Omental fat pad (tissue), 4 donors: ENCODE data around the gene MECP2. TPM values are rescaled to one million over a fixed set of nuclear protein-coding genes. Genes with fewer than 3 reads are reported as not detected.
A peak's percentile ranks its signal among the peaks of the same experiment; 100 is the strongest.

Experiments used
- ATAC-seq: fragments of 150-250 bp; one replicate; pipeline ENCODE4 v1.9.1; 2016; ENCODE audit warnings: mild to moderate bottlenecking, moderate library complexity; ENCODE audit not compliant: low FRiP score
- DNase-seq: peaks from one replicate; pipeline ENCODE4 v3.0.0-alpha.2; 2019; ENCODE audit warnings: low spot score
- total RNA-seq, 4 donors: library from RNA; depleted of rRNA; stranded (reverse); fragments of >200 nt; gene quantifications; one replicate each; pipeline ENCODE4 v1.1.0, GENCODE V29; 2016
- TF ChIP-seq, protein P1 (sequence below), 3 donors: fragments of 450-650 bp; IDR thresholded peaks; one replicate each; pipeline ENCODE4 v1.5.1; 2016 to 2017; ENCODE audit warnings: antibody characterized with exemption in 3 of 3, mild to moderate bottlenecking in 3 of 3, moderate library complexity in 2 of 3

The MECP2 gene
- total RNA-seq, 4 donors from 2014 or later, result 48.8 to 66.7 (median 56.0) TPM

DNA sequence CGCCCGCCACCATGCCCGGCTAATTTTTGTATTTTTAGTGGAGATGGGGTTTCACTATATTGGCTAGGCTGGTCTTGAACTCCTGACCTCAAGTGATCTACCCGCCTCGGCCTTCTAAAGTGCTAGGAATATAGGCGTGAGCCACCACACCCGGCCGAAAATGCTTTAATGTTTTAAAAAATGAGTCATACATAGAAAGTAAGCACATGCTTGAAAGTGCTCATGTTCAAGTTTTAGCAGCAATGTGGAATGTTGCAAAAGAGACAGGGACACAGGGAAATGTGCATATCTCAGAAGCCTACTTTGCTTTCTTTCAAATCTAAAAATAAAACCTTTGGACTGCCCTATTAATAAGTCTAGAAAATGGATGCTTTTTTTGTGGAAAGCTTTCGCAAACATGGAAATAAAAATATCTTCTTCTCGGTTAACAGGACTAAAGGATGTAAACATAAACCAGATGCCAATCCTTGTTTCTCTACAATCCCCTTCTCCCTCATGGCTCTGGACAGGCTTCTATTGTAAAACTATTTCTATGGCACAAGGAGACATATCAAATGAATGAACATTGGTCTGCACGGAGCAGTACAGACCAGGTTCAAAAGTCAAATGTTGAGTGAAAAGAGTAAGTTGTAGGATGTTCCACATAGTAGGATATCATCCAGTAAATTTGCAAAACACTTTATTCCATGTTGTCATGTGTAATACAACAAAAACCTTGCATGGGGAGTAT is 15.0 kb downstream of the MECP2 start:
- DNase-seq (no peak), ATAC-seq (peak; percentile 78)
- TF ChIP-seq, protein P1, sequence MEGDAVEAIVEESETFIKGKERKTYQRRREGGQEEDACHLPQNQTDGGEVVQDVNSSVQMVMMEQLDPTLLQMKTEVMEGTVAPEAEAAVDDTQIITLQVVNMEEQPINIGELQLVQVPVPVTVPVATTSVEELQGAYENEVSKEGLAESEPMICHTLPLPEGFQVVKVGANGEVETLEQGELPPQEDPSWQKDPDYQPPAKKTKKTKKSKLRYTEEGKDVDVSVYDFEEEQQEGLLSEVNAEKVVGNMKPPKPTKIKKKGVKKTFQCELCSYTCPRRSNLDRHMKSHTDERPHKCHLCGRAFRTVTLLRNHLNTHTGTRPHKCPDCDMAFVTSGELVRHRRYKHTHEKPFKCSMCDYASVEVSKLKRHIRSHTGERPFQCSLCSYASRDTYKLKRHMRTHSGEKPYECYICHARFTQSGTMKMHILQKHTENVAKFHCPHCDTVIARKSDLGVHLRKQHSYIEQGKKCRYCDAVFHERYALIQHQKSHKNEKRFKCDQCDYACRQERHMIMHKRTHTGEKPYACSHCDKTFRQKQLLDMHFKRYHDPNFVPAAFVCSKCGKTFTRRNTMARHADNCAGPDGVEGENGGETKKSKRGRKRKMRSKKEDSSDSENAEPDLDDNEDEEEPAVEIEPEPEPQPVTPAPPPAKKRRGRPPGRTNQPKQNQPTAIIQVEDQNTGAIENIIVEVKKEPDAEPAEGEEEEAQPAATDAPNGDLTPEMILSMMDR (IDR thresholded peaks at IDR 0.05), result no peak

DNA sequence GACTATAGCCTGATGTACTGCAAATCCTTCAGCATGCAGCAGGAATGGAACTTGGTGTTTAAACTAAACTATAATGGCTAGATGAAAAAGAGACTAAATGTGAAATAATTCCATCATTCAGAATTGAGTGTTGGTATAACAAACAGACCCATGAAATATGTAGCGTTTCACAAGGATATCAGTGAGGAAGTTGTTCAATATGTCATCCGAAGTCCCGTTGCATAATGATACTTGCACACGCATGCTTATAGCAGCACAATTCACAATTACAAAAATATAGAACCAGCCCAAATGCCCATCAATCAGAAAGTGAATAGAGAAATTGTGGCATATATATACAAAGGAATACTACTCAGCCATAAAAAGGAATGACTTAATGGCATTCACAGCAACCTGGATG is 20.4 kb downstream of the MECP2 start:
- ATAC-seq (no peak), DNase-seq (no peak)
- TF ChIP-seq, protein P1 (IDR thresholded peaks at IDR 0.05), result no peak

DNA sequence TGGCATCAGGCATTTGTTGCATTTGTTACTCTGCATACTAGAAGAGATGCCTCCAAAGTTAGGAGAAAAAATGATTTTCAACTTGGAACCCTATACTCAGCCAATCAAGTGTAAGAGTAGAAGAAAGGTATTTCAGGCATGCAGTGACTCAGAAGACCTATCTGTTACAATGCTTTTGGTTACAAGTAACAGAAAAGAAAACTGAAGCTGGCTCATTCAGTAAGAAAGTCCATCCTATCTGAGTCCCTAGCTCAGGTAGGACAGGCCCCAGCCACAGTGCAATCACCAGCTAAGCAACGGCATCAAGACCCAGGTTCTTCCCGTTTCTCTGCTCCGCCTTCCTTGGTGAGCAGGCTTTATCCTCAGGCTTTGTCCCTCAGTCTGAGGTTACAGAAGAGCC is 23.3 kb downstream of the MECP2 start:
- TF ChIP-seq, protein P1 (IDR thresholded peaks at IDR 0.05), result no peak
- ATAC-seq (peak; percentile 55), DNase-seq (no peak)

DNA sequence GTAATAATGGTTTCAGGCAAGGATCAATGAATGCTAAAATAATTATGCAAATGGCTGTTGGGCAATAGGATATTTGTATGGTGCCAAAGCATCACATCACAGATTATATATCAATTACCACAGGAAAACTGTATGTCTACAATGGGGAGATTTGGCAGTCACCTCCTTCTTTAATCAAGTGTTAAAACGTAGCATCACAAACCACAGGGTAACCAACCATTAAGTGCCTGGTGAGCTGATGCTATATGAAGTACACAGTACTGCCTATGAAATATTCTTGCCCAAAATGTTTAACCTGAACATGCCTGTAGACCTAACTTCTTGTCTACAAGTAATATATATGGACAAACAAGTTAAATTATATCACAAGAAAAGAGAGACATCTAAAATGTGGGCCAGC is 25.3 kb downstream of the MECP2 start:
- TF ChIP-seq, protein P1 (IDR thresholded peaks at IDR 0.05), result no peak
- no peak for DNase-seq
- no peak for ATAC-seq

DNA sequence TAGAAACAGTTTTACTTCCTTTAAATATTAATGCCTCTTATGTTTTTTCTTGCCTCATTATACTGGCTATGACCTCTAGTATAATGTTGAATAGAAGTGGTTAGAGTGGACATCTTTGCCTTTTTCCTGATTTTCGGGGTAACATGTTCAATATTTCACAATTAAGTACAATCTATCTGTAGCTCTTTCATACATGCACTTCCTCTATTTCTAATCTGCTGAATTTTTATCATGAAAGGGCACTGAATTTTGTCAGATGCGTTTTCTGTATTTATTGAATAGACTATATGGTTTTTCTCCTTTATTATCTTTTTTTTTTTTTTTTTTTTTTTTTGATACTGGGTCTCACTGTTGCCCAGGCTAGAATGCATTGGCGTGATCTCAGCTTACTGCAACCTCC is 29.0 kb downstream of the MECP2 start:
- ATAC-seq, result no peak
- TF ChIP-seq, protein P1 (IDR thresholded peaks at IDR 0.05), result no peak
- no peak for DNase-seq

DNA sequence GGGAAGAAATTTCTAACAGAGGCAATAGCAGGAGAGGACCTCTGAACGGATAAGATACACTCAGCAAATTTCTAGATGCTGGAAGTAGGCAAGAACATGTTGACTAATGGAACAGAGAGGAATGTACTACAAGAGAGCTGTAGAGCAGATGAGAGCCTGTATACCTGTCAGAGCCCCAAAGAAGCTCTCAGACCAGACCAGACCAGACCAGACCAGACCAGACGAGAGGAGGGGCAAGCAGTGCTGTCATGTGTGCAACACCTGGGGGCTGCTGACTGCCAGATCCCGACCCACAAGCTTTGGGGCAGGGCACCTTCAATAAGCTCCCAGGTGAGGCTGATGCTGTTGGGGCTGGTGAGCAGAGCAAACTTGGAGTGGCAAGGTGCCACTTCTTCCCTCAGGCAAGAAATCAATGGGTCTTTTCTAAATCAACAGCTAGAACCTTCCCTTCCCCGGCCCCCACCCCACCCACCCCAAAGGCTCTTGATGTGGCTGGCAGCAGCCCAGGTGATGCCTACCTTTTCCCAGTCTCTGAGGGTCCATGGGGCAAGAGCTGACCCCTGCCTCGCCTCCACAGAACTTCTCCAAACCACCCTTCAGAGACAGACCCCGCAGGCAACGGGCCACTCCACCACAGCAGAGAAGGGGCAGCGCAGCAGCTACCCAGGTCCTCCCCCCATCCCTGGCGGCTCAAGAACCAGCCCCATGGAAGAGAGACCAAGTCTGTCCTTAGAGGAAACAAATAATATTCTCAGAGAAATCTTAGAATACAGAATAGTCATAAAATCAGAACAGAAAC is 32.7 kb downstream of the MECP2 start:
- no peak for DNase-seq

More for the DNA sequence above, 32.7 kb downstream of the MECP2 start:
- ATAC-seq, result no peak
- TF ChIP-seq, protein P1 (IDR thresholded peaks at IDR 0.05), result no peak
